ENCODE results near the gene LSM12. TPM values are rescaled to one million over a fixed set of nuclear protein-coding genes. Genes with fewer than 3 reads are reported as not detected.
"Not testable (repeated sequence)": the region's sequence is repeated elsewhere in the genome, so short reads cannot be mapped to it uniquely, and the experiment has no call there.

Gene LSM12
- total and polyA plus RNA-seq, 2 of the 8 experiments (the other 6 are each of a cell fraction or from before 2014, with no cell fraction given), result 69.8 to 142 TPM

GRCh38 chr17:44049294-44050060 lies 17.0 kb downstream of the LSM12 start (continued):
- no peak for TF ChIP-seq EZH2 (IDR thresholded peaks at IDR 0.05; ENCODE audit: low read depth, low read length, severe bottlenecking)
- TF ChIP-seq EP300 (IDR thresholded peaks at IDR 0.05; ENCODE audit: borderline replicate concordance in 1 of 2, low read depth in 2 of 2, low read length in 2 of 2), result no peak
- no peak for TF ChIP-seq CBX8 (IDR thresholded peaks at IDR 0.05; ENCODE audit: borderline replicate concordance, low read depth, low read length)
- no peak for TF ChIP-seq RXRA (IDR thresholded peaks at IDR 0.05; ENCODE audit: insufficient read depth, low read depth, low read length)
- no peak for TF ChIP-seq CTBP2 (IDR thresholded peaks at IDR 0.05; ENCODE audit: borderline replicate concordance, insufficient read depth, insufficient read length, low read length)
- TF ChIP-seq TAF1 (IDR thresholded peaks at IDR 0.05; ENCODE audit: low read depth, low read length), result no peak
- TF ChIP-seq USF2 (IDR thresholded peaks at IDR 0.05; ENCODE audit: low read length), result no peak
- TF ChIP-seq NRF1 (IDR thresholded peaks at IDR 0.05; ENCODE audit: low read depth, low read length), result no peak

- CTCF ChIA-PET (ENCODE audit: partially characterized antibody), result interaction anchor here (0.6 to 1.8 kb wide), 3 partner anchors 9 to 38 kb away, joined by 3 to 4 read pairs (median 3); no protein-coding TSS in a partner anchor
- POLR2A ChIA-PET (ENCODE audit: partially characterized antibody), result interaction anchor here (1.2 kb wide), 1 partner anchor 16 kb away, joined by 3 read pairs; no protein-coding TSS in a partner anchor
- not testable (repeated sequence) for H3K18ac ChIP-seq (ENCODE audit: extremely low read depth, low read length); H2BK5ac ChIP-seq (ENCODE audit: low read depth, low read length); H3K4ac ChIP-seq (replicated peaks; ENCODE audit: insufficient read length, low read depth, low read length); H2AK5ac ChIP-seq (ENCODE audit: low read depth, low read length); FAIRE-seq; H2AFZ ChIP-seq (ENCODE audit: low read length); H4K5ac ChIP-seq (ENCODE audit: insufficient read length, low read depth, low read length); H2BK12ac ChIP-seq (ENCODE audit: low read depth, low read length); H3K4me2 ChIP-seq (ENCODE audit: insufficient read depth in 1 of 2, low read depth in 2 of 2, low read length in 2 of 2); H3K4me1 ChIP-seq (replicated peaks in 1 of 4; ENCODE audit: control insufficient read depth in 3 of 4, insufficient read depth in 4 of 4, low read length in 3 of 4); H3K23me2 ChIP-seq (ENCODE audit: low read depth, low read length); H3K9ac ChIP-seq (replicated peaks in 1 of 4; ENCODE audit: extremely low read depth in 1 of 4, low read depth in 3 of 4, low read length in 3 of 4); H4K20me1 ChIP-seq (replicated peaks in 1 of 2; ENCODE audit: control insufficient read depth in 1 of 2, insufficient read depth in 2 of 2, low read length in 2 of 2); H3K4me3 ChIP-seq (ENCODE audit: extremely low read depth in 1 of 4, insufficient read depth in 2 of 4, low read depth in 3 of 4, low read length in 4 of 4); H2BK15ac ChIP-seq (ENCODE audit: low read length); H3K56ac ChIP-seq (replicated peaks; ENCODE audit: insufficient read length, low read depth, low read length); H4K91ac ChIP-seq (replicated peaks; ENCODE audit: insufficient read length, low read length); H3K27me3 ChIP-seq (replicated peaks in 1 of 4; ENCODE audit: control insufficient read depth in 3 of 4, extremely low read depth in 1 of 4, insufficient read depth in 3 of 4, low read length in 3 of 4); H4K8ac ChIP-seq (ENCODE audit: extremely low read depth, insufficient read depth, low read length); H3K14ac ChIP-seq (ENCODE audit: insufficient read length); H3K23ac ChIP-seq (ENCODE audit: insufficient read length); H3K27ac ChIP-seq (ENCODE audit: low read depth, low read length); DNase-seq (ENCODE audit: low read depth in 1 of 2, low spot score in 2 of 2); H2BK20ac ChIP-seq (ENCODE audit: low read length); H2BK120ac ChIP-seq (replicated peaks; ENCODE audit: low read depth, low read length); H3K9me3 ChIP-seq (ENCODE audit: insufficient read depth in 2 of 2, low read depth in 1 of 2, low read length in 1 of 2); H3K79me1 ChIP-seq (ENCODE audit: low read depth, low read length)
- peaks cover 0 to 76% of the 10 kb centered on the region in 2 experiments; a peak in 2 of 4 replicates for H3K79me2 ChIP-seq (ENCODE audit: control insufficient read depth in 1 of 2, insufficient read depth in 2 of 2, low read length in 2 of 2)
- H3K36me3 ChIP-seq (ENCODE audit: control insufficient read depth in 2 of 4, insufficient read depth in 4 of 4, low read length in 3 of 4), result peaks cover 4 to 57% (median 25%) of the 10 kb centered on the region in 4 experiments
- 96% methylated on average over 7 of the region's 7 CpGs; no CpG with 5 or more reads in 1 of the 2 experiments for WGBS, 2 experiments (ENCODE audit: extremely low coverage in 1 of 2, insufficient coverage in 1 of 2, insufficient read length in 1 of 2, insufficient replicate concordance in 2 of 2, low coverage in 1 of 2, low lambda C conversion rate in 2 of 2, missing lambda C conversion rate in 1 of 2)
Measured at GRCh38 chr17:44046893-44047292, 19.6 kb downstream of the LSM12 start.

All from H1 (cell line).